Stimulated activated CD4-positive, alpha-beta T cell treated with anti-CD3 and anti-CD28 coated beads, Interleukin-12 subunit alpha, Interleukin-12 subunit beta, amount 100 ng/mL, for 4 hours (primary cell): ENCODE measurements around the gene PDZRN3.

ENCODE experiments used
- DNase-seq: peaks from one replicate; pipeline ENCODE4 v3.0.0-alpha.2; 2020

PDZRN3 gene

DNA sequence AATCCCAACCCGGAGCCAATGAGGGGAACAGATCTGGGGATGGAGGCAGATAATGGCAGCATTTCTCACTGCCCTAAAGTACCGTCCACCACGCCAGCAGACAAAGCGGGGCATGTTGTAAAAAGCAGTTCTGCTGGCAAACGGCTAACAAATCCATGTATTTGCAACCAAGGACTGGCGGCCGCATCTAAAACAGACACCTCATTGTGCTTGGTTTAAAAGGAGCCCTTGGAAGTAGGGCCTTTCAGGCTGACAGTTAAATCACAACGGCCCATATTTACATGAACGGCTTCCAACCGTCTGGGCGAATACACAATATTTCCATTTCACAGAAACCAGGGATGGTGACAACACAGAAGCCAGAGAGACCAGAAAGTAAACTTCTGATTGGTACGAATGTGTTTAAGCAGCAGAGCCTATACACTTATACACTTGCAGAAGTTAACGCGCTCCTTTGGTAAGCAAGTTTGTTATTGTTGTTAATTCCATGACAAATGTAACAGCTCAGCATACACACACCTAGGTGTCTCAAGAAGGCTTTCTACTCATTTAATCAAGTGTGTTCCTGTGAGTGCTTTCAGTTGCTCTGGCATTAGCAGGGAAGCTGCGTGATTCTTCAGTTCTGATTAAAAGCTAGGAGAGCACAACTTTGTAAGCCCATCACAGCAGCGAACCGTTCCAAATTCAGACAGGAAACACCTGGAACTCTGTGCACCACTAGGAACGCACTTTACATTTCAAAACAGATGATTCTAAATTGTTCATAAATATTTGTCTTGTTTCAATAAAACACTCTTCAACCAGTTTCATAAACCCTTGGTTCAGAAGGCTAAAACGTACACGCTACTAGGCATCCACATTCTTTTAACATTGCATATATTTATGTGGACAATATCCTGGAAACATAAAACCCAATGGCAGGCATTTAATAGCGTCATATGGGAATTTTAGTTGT, 112.9 kb downstream of the PDZRN3 start:
- no peak for DNase-seq

DNA sequence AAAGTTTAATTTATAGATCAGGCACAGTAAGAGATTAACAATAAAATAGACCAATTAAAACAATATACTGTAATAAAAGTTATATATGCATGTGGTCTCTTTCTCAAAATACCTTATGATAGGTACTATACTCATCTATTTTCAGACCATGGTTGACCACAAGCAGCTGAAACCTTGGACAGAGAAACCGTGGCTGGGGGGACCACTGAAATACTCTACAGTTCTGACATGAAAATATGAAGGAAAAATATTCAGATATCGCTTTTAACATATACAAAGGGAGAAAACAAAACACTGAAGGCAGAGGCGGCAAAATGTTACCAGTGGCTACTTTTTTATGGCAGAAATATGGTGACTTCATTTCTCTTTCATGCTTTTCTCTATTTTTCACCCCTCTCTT, 114.0 kb downstream of the PDZRN3 start:
- no peak for DNase-seq

DNA sequence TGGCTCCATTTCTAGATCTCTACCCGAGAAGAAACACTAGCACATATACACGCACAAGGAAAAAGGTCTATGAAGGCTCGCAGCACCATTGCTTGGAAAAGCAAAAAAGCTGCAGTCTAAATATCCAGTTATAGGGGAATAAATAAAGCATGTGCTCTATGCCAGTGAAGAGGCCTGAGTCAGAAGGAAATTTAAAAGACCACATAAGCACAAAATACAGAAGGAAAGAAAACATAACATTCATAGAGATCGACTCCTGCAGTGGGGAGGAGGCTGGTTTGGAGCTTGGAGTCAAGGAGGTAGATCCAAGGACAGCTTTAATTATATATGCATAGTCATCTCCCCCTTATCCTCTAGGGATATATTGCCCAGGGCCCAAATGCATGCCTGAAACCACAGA, 114.4 kb downstream of the PDZRN3 start:
- no peak for DNase-seq

DNA sequence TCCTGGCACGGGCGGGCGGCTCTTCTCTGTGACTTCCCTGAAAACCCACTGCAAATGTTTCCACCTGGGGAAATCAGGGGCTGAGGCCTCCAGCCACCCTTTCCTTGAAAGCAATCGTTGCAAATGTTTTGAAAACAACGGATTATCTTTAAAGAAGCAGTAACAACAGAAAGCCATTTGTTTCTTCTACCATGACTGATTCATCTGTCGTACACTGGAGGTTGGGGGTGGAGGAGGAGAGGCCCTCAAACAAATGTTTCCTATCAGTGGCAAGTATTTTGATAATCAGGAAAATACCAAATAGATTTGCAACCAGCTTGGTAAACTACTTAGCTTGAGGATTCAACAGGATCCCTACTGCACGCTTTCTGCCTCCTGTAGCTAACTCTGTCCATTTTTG, 114.9 kb downstream of the PDZRN3 start:
- DNase-seq = no peak

DNA sequence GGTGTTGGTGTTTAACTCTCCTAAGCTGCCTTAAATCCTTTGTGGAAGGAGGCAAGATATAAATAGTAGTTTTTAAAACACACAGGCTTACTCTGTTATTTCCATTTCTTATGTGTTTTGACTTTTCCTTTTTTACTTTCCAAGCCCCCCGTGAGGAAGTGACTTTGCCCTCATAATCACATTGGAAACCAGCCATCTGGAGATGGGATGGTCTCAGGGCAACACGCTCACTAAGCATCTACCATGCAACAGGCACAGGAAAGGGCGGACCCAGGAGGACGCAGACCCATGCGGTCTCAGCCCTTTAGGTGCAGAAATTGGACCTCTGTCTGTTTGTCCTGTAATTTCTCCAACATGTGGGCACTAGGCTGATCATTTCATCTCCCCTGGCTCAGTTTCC, 115.7 kb downstream of the PDZRN3 start:
- no peak for DNase-seq

DNA sequence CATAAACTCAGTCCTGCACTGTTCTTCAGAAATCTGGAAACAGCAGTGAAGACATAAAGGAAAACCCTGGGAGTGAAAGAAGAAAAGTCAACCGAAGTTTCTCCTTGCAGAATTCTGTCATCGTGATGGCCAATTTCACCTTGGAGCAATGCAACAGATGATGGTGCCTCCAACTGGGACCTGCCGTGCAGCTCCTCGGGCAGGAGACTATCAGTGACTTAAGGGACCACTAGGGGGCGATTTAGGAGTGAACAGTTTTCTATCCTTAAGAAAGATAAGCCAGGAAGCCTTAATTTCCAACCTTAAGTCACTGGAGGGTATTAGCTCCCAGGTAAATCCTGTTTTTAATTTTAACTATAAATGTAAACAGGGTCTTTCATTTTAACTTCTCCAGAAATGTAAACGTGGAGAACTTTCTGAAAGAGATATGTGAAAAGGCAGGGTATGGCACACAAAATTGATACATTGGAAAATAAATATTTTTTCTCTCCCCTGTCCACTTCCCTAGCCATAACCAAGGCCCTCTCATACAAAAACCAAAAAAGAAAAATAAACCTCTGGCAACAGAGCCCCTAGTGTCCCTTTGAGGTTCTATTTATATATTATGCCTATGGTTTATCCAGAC, 116.3 kb downstream of the PDZRN3 start:
- DNase-seq = no peak

DNA sequence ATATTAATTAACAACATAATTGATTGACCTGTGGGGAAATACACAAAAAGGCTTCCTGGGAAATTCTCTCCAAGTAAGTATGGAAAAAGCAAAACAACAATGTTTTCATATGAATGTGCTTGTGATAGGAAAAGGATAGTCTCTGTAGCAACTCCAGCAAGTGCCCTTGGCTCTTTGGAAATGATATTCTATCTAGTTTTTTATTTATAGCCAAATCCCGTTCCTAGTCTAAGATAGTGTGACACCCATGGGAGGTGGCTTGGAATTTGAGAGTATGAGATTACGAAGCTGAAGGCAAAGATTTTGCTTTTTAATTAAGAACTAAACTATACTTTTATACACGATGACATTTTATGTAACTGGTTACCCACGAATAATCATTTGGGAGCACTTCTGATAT, 119.9 kb downstream of the PDZRN3 start:
- no peak for DNase-seq

DNA sequence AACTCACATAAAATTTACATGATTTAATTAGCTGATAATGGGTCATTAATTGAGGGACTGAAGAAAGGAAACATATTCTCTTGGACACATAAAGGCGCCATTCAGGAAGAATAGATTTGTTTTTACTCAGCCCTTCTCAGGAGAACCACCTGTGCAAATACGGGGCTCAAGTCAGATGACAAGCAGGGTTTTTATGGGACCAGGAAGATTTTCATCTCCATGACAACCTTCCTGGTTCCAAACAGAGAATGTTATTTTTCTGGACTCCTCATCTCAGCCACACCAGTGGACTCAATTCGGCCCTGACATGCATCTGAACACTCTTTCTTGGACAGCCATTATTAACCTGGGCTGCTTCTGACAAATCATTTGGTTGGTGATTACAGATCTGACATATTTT, 120.5 kb downstream of the PDZRN3 start:
- no peak for DNase-seq

DNA sequence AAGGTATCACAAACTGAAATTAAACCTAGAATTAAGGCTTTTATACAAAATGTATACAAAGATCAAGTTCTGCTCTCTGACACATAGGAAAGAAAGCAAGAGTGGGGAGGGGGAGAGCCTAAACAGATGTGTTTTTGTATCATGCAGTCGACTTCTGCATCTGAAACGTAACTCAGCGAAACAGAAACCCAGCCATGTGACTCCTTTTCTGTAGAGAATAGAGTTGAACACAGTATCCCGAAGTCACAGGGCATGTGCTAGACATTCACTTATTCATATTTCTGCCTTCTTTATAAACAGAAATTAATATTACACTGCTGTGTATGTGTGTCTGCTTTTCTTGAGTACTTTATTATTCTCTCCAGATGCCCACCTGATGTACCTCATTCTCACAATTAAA, 121.0 kb downstream of the PDZRN3 start:
- no peak for DNase-seq

DNA sequence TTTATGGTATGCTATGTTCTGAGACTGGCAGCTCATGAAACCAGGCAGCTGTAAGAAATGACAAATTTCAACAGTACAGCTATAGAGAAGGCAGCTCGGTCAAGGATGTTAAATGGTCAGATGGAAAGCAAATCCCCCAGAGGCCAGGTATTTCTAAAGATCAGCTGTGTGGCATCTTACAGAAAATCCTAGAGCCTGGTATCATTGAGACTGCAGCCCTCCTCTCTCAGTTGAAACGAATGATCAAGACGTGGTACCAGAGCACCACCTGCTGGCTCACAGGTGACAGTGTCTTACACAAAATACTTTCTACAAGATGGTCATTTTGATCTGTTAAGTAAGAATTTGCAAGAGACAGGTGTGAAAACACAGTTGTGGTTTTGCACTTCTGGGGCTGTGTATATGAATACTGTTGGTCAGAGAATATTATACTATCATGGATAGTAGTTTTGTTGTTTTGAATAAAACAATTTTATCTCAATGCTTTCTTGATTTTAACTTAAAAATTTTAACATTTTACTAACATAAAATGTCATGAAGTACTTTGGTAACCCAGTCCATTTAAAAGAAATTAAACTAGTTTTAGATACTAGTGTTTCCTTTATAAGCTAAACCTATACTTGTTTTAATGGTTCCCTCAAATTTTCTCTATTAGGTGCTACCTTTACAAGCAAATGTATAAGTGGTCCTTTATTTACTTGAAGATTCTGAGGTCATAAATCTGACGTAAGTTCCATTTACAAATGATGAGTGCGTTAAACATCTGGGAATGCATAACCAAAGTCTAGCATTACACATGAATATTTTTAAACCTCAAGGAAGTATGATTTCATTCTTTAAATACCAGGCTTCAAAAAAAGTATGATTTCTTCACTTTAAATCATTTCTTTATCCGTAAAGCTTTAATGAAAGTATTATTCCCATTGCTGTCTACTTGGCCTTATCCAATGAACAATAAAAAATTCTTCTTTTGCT, 121.8 kb downstream of the PDZRN3 start:
- DNase-seq = peak; percentile 33

DNA sequence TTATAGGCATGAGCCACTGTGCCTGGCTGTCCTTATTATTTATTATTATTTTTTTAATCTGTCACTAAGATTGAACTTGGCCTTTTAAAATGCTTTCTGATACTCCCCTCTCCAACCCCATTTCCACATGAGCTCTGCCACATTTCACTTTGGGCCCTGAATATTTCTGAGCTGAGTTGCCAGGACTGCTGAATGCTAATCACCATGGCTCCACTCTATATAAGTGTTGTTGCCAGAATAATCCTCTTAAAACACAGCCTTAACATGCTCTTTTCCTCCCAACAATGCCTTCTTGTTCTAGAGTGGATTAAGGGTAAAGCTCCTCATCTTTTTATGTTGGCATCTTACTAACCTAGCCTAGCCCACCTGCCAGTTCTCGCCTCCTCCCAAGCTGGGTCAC, 124.4 kb downstream of the PDZRN3 start:
- no peak for DNase-seq

DNA sequence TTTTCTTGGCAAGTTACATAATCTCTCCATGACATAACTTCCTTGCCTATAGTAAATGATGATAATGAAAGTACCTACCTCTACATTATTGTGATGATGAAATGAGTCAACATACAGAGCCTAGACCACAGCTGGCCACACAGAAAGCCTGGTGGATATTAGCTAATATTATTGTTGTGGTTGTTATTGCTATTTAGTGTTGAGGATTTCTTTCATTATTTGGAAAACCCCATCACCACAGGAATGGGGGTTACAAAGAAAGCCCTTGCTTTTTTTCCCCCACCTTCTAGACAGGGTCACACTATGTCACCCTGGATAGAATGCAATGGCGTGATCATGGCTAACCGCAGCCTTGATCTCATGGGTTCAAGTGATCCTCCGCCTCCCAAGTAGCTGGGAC, 125.0 kb downstream of the PDZRN3 start:
- DNase-seq = no peak

DNA sequence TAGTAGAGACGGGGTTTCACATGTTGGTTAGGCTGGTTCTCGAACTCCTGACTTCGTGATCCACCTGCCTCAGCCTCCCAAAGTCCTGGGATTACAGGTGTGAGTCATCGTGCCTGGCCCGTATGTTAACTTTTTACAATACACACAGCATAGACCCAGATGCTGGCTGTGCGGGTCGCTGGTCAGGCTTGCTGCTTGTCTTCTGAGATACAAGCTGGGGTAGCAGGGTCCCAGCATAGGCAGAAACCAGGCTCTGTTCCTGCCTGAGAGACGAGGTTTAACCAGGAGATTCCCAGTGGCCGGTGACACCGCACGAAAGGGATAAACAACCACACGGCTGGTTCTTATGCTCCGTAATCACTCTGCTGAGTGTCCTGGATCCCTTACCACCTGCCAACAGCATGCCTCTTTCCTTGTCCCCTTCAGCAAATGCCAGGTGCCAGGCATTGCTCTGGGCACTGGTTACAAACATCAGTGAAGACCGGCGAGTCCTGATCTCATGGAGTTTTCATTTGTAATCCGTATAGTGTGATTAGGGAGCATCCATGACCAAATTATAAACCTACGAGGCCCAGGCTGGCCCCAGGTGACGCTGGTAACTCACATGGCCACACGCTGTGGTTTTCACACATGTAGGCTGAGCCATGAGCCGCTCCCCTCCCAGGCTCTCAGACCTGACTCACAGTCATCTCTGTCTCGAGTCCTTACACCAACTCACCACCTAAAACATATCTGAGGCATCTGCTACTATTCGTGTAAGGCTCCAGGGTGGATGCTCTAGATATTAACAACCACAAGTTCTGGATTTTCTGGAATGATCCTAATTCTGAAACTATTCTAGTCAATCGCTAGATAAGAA, 125.7 kb downstream of the PDZRN3 start:
- no peak for DNase-seq

DNA sequence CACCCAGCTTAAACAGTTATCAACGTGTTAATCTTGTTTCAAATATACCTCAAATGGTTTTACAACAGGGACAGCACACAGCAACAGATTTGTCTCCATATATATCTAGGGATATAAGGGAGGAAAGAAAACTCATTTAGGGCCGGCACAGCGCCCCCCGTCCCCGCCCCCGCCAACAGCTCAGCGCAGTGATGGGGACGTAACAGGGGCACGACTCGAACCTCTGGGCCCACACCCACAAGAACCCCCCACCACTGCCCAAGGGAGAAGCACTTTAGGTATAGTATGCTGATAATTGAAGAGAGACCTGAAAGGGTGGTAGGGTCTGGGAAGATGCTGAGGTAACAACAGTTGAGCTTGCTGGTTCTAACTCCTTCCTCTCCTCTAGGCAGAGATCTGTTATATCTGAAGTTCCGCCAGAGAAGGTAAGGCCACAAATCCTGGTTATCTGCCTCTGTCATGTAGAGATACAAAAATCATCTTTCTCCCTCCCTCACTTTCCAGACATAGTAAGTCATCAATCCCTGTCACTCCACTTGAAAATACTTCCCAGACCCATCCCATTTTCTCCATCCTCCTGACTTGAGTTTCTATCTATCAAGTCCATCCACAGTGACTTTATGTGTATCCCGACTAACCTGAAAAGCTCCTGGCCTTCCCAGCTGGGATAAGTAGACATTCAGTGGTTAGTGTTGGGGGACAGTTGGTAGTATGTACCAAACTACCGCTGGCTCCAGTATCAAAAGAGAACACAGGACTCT, 126.9 kb downstream of the PDZRN3 start:
- DNase-seq = no peak

DNA sequence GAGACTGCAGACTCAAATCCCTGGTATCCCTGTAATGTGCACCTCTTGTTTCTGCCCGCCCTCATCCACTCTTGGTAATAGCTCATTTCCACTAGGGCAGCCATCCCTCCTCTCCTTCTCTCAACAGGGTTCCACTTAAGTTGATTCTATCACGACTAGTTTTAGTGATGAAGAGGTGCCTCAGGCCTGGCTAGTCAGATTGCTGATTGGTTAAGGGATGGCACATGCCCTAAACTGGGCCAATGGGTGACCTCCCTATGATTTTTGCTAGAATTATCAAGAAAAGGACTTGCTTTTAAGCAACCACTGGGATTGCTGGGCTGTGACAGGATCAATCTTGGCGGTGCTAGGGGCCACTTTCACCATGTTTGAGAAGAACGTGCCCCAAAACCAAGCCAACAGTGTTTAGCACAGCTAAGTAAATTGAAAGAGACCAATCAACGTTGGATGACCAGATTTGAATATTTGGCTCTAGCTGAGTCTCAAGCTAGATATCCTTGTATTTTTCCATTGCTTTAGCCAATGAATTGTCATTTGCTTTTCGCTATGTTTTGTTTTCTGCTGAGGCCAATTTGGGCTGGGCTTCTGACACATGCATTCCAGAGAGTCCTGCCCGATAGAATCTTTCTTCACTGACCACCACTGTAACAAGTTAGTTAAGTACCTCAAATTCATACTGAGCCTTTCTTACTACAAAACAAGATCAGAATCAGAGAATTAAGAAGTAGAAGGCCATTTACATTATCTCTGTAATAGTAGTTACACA, 131.0 kb downstream of the PDZRN3 start:
- DNase-seq = no peak

DNA sequence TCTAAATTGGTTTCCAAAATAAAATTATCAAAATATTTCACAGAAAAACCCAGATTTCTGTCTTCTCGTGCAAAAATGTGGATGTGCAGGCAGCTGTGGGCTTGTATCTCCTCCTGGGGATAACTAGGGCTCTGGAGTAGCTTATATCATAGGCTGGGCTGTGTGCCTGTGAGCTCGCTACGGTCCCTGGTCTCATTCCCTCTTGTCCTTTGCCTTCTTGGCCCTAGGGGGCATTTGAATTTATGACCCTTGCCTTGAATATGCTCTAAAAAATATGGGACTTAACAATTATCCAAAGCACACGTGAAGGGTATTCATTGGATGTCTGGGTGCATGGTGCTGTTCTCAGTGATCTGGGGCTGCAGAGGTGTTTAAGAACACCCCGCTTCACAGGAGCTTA, 132.6 kb downstream of the PDZRN3 start:
- DNase-seq = no peak

DNA sequence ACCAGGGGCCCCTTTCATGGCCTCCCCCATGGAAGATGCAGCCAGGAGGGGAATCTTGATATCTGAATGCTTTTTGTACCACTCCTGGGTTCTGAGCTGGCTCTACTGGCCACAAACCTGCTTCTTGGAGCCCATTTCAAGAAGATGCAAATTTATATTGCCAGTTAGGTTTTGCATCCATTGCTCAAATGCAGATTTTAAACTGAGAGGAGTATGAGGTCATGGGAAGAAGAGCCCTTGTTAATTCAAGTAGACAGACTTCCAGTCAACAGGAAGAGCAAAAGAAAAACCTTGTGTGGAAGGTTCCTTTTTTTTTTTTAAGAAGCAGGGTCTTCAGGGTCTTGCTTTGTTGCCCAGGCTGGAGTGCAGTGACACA, 133.5 kb downstream of the PDZRN3 start:
- DNase-seq = no peak

DNA sequence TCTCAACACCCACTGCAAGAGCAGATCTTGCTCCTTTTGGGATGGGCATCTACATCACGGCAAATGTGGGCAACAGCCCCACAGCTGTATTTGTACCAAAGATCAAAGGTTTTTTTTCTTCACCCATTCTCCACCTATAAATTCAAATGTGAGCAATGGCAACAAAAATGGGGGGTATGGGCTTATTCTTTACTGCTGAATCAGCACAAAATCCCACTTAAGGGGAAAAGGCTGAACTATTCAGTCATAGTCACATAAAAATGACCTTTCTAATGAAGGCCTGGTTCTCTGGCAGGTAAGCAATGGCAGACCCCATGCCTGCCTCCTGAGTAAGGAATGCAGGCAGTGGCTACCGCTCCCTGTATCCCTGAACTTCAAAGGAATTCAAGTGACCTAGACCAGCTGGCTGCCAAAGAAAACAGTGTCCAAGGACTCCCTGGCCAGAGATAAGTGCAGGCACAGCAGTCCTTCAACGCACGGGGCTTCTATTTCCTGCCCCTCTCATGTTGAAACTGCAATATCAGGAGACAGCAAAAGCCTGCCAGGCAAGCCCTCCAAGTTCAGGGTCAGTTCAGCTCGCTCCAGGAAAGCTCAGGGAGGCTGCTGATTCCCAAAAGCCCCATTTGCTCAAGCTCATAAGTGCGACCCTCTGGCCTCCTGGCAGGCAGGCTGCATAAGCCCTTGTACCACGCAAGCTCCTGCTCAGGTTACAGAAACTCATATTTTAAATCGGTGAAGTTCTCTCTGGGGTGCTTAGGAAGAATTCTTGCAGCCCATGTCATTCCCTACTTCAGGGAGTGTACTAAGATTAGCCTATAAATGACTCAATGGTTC, 134.1 kb downstream of the PDZRN3 start:
- no peak for DNase-seq

DNA sequence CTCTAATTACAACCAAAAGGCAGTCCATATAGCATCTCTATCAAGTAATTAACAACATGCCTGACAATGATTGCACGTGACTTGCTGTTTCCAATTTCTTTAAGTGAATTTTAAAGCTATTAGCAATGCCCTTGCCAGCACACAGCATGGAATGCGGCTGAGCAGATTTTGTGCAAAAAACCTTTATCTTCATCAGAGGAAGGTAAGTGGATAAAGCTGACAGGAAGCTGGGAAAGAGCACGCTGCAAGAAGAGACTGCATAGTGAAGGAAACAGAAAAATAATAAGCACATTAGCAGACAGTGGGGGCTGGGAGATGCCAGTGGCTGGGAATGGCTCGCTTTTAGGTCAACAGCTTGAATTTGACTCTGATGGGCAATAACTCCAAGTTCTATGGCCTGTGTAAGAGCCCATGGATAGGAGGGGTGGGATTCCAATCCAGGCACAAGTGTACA, 138.8 kb downstream of the PDZRN3 start:
- DNase-seq = no peak
